SK-N-SH (cell line): ENCODE measurements around the gene ANKRD31. TPM values are rescaled to one million over a fixed set of nuclear protein-coding genes. Genes with fewer than 3 reads are reported as not detected.

ENCODE experiments used
- CTCF ChIA-PET: fragments of 300-600, 350-600 bp; formaldehyde crosslinking; extraction: SDS; loops from one replicate; lab custom pipeline; 2021; lab: Yijun Ruan, JAX
- POLR2A ChIA-PET: fragments of 350-600 bp; sonication (Branson Sonifier 250); formaldehyde crosslinking; extraction: SDS; loops from one replicate; lab custom pipeline; 2020; ENCODE audit warnings: antibody characterized with exemption, inconsistent platforms; lab: Yijun Ruan, JAX
- DNase-seq: peaks from one replicate; pipeline ENCODE4 v3.0.0; 2012
- H2AFZ ChIP-seq: fragments of 200-600 bp; sonication (generic); 2 replicates; pipeline ENCODE4 v1.8.1; 2016; ENCODE audit warnings: antibody characterized with exemption, mild to moderate bottlenecking, low read depth
- H3F3A ChIP-seq: fragments of 200-600 bp; sonication (generic); replicated peaks from 2 replicates; pipeline ENCODE3; 2016; ENCODE audit warnings: antibody characterized with exemption, mild to moderate bottlenecking; ENCODE audit not compliant: insufficient read depth
- H3K27ac ChIP-seq, 2 experiments: fragments of 200-500 bp in 1 of 2; fragments of 200-600 bp in 1 of 2; sonication (Bioruptor generic) in 1 of 2; sonication (generic), shearing (Covaris generic) in 1 of 2; 2 replicates each; pipeline versions ENCODE4 v1.5.1 to v1.6.1; 2014 to 2016; ENCODE audit warnings: low read depth in 2 of 2, inconsistent platforms in 1 of 2, low read length in 1 of 2, mild to moderate bottlenecking in 1 of 2, mixed read lengths in 1 of 2
- H3K27me3 ChIP-seq: fragments of 200-600 bp; sonication (generic), shearing (Covaris generic); 2 replicates; pipeline ENCODE4 v1.6.1; 2016; ENCODE audit warnings: mixed run types; ENCODE audit not compliant: insufficient read depth
- H3K36me3 ChIP-seq, 2 experiments: fragments of 200-500 bp in 1 of 2; fragments of 200-600 bp in 1 of 2; sonication (Bioruptor generic) in 1 of 2; sonication (generic) in 1 of 2; replicated peaks in 1 of 2; 2 replicates each; pipeline versions ENCODE3 to v1.5.1; 2014 to 2016; ENCODE audit warnings: low read length in 1 of 2, mild to moderate bottlenecking in 1 of 2; ENCODE audit not compliant: insufficient read depth in 2 of 2, control insufficient read depth in 1 of 2
- H3K4me1 ChIP-seq, 2 experiments: fragments of 200-500 bp in 1 of 2; fragments of 200-600 bp in 1 of 2; sonication (Bioruptor generic) in 1 of 2; sonication (generic), shearing (Covaris generic) in 1 of 2; 2 replicates each; pipeline versions ENCODE4 v1.5.1 to v1.6.1; 2014 to 2016; ENCODE audit warnings: low read depth in 1 of 2, low read length in 1 of 2, mixed run types in 1 of 2; ENCODE audit not compliant: insufficient read depth in 2 of 2, control insufficient read depth in 1 of 2
- H3K4me2 ChIP-seq: fragments of 200-600 bp; sonication (generic), shearing (Covaris generic); 2 replicates; pipeline ENCODE4 v1.6.1; 2017; ENCODE audit warnings: mixed run types
- H3K4me3 ChIP-seq, 2 experiments: fragments of 200-500 bp in 1 of 2; fragments of 200-600 bp in 1 of 2; sonication (Bioruptor generic) in 1 of 2; sonication (generic), shearing (Covaris generic) in 1 of 2; 2 replicates each; pipeline versions ENCODE4 v1.5.1 to v1.8.1; 2014 to 2016; ENCODE audit warnings: low read depth in 2 of 2, inconsistent platforms in 1 of 2, low read length in 1 of 2, mild to moderate bottlenecking in 1 of 2, mixed read lengths in 1 of 2, moderate library complexity in 1 of 2
- H3K79me2 ChIP-seq: fragments of 200-600 bp; sonication (generic); 2 replicates; pipeline ENCODE4 v1.8.1; 2017; ENCODE audit warnings: mild to moderate bottlenecking; ENCODE audit not compliant: insufficient read depth
- H3K9ac ChIP-seq: fragments of 200-600 bp; sonication (generic); 2 replicates; pipeline ENCODE4 v1.6.1; 2017; ENCODE audit warnings: mixed run types
- H3K9me2 ChIP-seq: fragments of 200-600 bp; sonication (generic); 2 replicates; pipeline ENCODE4 v1.6.1; 2017; ENCODE audit warnings: mixed run types
- H3K9me3 ChIP-seq: fragments of 200-600 bp; sonication (generic); 2 replicates; pipeline ENCODE4 v1.6.1; 2017; ENCODE audit warnings: mixed run types, mild to moderate bottlenecking, moderate library complexity
- H4K20me1 ChIP-seq: fragments of 200-600 bp; sonication (generic); 2 replicates; pipeline ENCODE4 v1.6.1; 2017; ENCODE audit warnings: mild to moderate bottlenecking, mixed run types; ENCODE audit not compliant: insufficient read depth
- CHD2 ChIP-seq: fragments of 150-350 bp; IDR thresholded peaks from 2 replicates; pipeline ENCODE4 v1.6.1; 2018; ENCODE audit warnings: low read length; ENCODE audit not compliant: partially characterized antibody
- ELF1 ChIP-seq: IDR thresholded peaks from 2 replicates; pipeline ENCODE4 v1.4.0; 2012
- EZH2phosphoT487 ChIP-seq: fragments of 200-600 bp; sonication (generic); IDR thresholded peaks from 2 replicates; pipeline ENCODE4 v1.6.1; 2017; ENCODE audit warnings: low read depth, mixed run types, mild to moderate bottlenecking, antibody characterized with exemption, moderate library complexity, borderline replicate concordance
- FOXJ3 ChIP-seq: sonication (generic); formaldehyde crosslinking; IDR thresholded peaks from 2 replicates; pipeline ENCODE4 v1.5.1; 2020; ENCODE audit warnings: mild to moderate bottlenecking, missing genetic modification reagents
- FOXM1 ChIP-seq: IDR thresholded peaks from 2 replicates; pipeline ENCODE4 v1.4.0; 2012; ENCODE audit warnings: low read depth, mild to moderate bottlenecking
- IRF3 ChIP-seq: fragments of 150-350 bp; IDR thresholded peaks from 2 replicates; pipeline ENCODE4 v1.6.1; 2016; ENCODE audit warnings: mild to moderate bottlenecking, low read depth, low read length
- JUND ChIP-seq: IDR thresholded peaks from 2 replicates; pipeline ENCODE4 v1.4.0; 2012
- NFIC ChIP-seq: IDR thresholded peaks from 2 replicates; pipeline ENCODE4 v1.4.0; 2012; ENCODE audit warnings: borderline replicate concordance
- NRF1 ChIP-seq: IDR thresholded peaks from 2 replicates; pipeline ENCODE4 v1.6.1; 2012; ENCODE audit warnings: low read depth, mild to moderate bottlenecking, low read length
- RAD21 ChIP-seq: IDR thresholded peaks from 2 replicates; pipeline ENCODE4 v1.6.1; 2012; ENCODE audit warnings: mild to moderate bottlenecking, low read length
- RFX5 ChIP-seq: IDR thresholded peaks from 2 replicates; pipeline ENCODE4 v1.6.1; 2012; ENCODE audit warnings: mild to moderate bottlenecking, improper control_type of control experiment, low read length
- USF1 ChIP-seq: IDR thresholded peaks from 2 replicates; pipeline ENCODE4 v1.4.0; 2012; ENCODE audit warnings: low read depth, borderline replicate concordance
- ZBTB33 ChIP-seq: IDR thresholded peaks from 2 replicates; pipeline ENCODE4 v1.4.0; 2012; ENCODE audit warnings: low read depth, borderline replicate concordance
- WGBS: methylation state at CpG from one replicate; pipeline ENCODE4 v1.1.6; 2017; ENCODE audit warnings: low lambda C conversion rate; 5-methylcytosine and 5-hydroxymethylcytosine counted together
- polyA plus RNA-seq, 3 experiments: library from polyadenylated mRNA; depleted of rRNA; stranded (reverse); fragments of >200 nt; gene quantifications; 2 replicates each; pipeline ENCODE4 v1.2.3, GENCODE V29; 2012

The ANKRD31 gene
- polyA plus RNA-seq, 1 of the 3 experiments (the other 2 are of a cell fraction): 0.05 TPM

- TF ChIP-seq RFX5 (no peak), NFIC (no peak), FOXM1 (no peak), FOXJ3 (no peak), USF1 (no peak)
Observed at GRCh38 chr5:75046366-75047142, 190.1 kb downstream of the ANKRD31 start (continued).

- no peak overlapping the region for H2AFZ ChIP-seq
- TF ChIP-seq EZH2phosphoT487 (no peak), NFIC (no peak), JUND (no peak), ELF1 (no peak), RFX5 (no peak), ZBTB33 (no peak), CHD2 (no peak), IRF3 (no peak), RAD21 (no peak), NRF1 (no peak)
- no peak overlapping the region for H3K27ac ChIP-seq
- no peaks in the 10 kb centered on the region for H3K9me2 ChIP-seq
- H3F3A ChIP-seq: no peaks in the 10 kb centered on the region
- no peaks in the 10 kb centered on the region for H3K9me3 ChIP-seq
- DNase-seq: no peak
- no peaks in the 10 kb centered on the region for H3K4me1 ChIP-seq
- no peaks in the 10 kb centered on the region for H3K79me2 ChIP-seq
- H3K27me3 ChIP-seq: no peaks in the 10 kb centered on the region
- no peak overlapping the region for H3K4me3 ChIP-seq
- ChIA-PET POLR2A (no interaction called here), CTCF (no interaction called here)
- H3K4me2 ChIP-seq: no peak overlapping the region
- no peaks in the 10 kb centered on the region for H4K20me1 ChIP-seq
- 68% methylated on average over 2 of the region's 2 CpGs for WGBS
- H3K9ac ChIP-seq: no peak overlapping the region
- H3K36me3 ChIP-seq: no peaks in the 10 kb centered on the region
Observed at GRCh38 chr5:75045071-75045470, 191.6 kb downstream of the ANKRD31 start.
